ENCODE data around the gene USH2A. TPM values are rescaled to one million over a fixed set of nuclear protein-coding genes. Genes with fewer than 3 reads are reported as not detected.
A peak's percentile ranks its signal among the peaks of the same experiment; 100 is the strongest.

USH2A gene
- total RNA-seq, 1 donor from 2014 or later = 0.04 TPM

GRCh38 chr1:215957663-215958062, 465.6 kb downstream of the USH2A start:
- Histone ChIP-seq H3K36me3 (no peaks in the 10 kb centered on the region), H3K4me3 (no peak overlapping the region), H3F3A (ENCODE audit: low read depth) (no peaks in the 10 kb centered on the region), H3K4me1 (peaks cover 10% of the 10 kb centered on the region), H3K27ac (no peak overlapping the region), H3K4me2 (no peak overlapping the region), H3K9ac (no peak overlapping the region), H3K79me2 (ENCODE audit: low read depth) (no peaks in the 10 kb centered on the region), H3K9me3 (ENCODE audit: low read depth) (no peaks in the 10 kb centered on the region), H4K20me1 (ENCODE audit: low read depth) (no peaks in the 10 kb centered on the region), H3K27me3 (no peaks in the 10 kb centered on the region), H2AFZ (replicated peaks) (peak overlapping the region; percentile 51)
- H3K4me1 Mint-ChIP-seq = peaks cover 22% of the 10 kb centered on the region
- no peak overlapping the region for H3K4me3 Mint-ChIP-seq
- peak; percentile 34 for DNase-seq (ENCODE audit: low spot score)
- no peaks in the 10 kb centered on the region for H3K9me3 Mint-ChIP-seq
- H3K27me3 Mint-ChIP-seq (ENCODE audit: insufficient read depth, low read depth) = no peaks in the 10 kb centered on the region
- H3K27ac Mint-ChIP-seq = no peak overlapping the region
- H3K36me3 Mint-ChIP-seq = no peaks in the 10 kb centered on the region
- TF ChIP-seq CTCF (IDR thresholded peaks at IDR 0.05) (no peak), EZH2phosphoT487 (IDR thresholded peaks at IDR 0.05) (no peak), EZH2 (IDR thresholded peaks at IDR 0.05) (no peak)

- H3F3A ChIP-seq (ENCODE audit: low read depth) = no peaks in the 10 kb centered on the region
- H2AFZ ChIP-seq (replicated peaks) = no peak overlapping the region
- no peak overlapping the region for H3K4me3 ChIP-seq
- peaks cover 13% of the 10 kb centered on the region for H3K4me1 Mint-ChIP-seq
- peaks cover 3% of the 10 kb centered on the region for H3K27me3 Mint-ChIP-seq (ENCODE audit: insufficient read depth, low read depth)
- no peaks in the 10 kb centered on the region for H3K36me3 ChIP-seq
- H3K9ac ChIP-seq = no peak overlapping the region
- no peak overlapping the region for H3K27ac Mint-ChIP-seq
- H3K9me3 ChIP-seq (ENCODE audit: low read depth) = no peaks in the 10 kb centered on the region
- no peaks in the 10 kb centered on the region for H3K4me1 ChIP-seq
- H3K4me3 Mint-ChIP-seq = no peak overlapping the region
- H3K4me2 ChIP-seq = no peak overlapping the region
- no peaks in the 10 kb centered on the region for H4K20me1 ChIP-seq (ENCODE audit: low read depth)
- no peak for DNase-seq (ENCODE audit: low spot score)
- H3K9me3 Mint-ChIP-seq = no peaks in the 10 kb centered on the region
- no peak for TF ChIP-seq CTCF (IDR thresholded peaks at IDR 0.05)
- no peaks in the 10 kb centered on the region for H3K36me3 Mint-ChIP-seq
- H3K27me3 ChIP-seq = no peaks in the 10 kb centered on the region
- H3K79me2 ChIP-seq (ENCODE audit: low read depth) = no peaks in the 10 kb centered on the region
- no peak overlapping the region for H3K27ac ChIP-seq
Measured at GRCh38 chr1:215932558-215932957, 490.7 kb downstream of the USH2A start.

- no peak overlapping the region for H2AFZ ChIP-seq (replicated peaks)
- no peak overlapping the region for H3K4me2 ChIP-seq
- H3K4me1 ChIP-seq = no peaks in the 10 kb centered on the region
- no peak overlapping the region for H3K27ac Mint-ChIP-seq
- no peaks in the 10 kb centered on the region for H3K79me2 ChIP-seq (ENCODE audit: low read depth)
- peaks cover 17% of the 10 kb centered on the region for H3K4me1 Mint-ChIP-seq
- no peak overlapping the region for H3K27ac ChIP-seq
- no peaks in the 10 kb centered on the region for H4K20me1 ChIP-seq (ENCODE audit: low read depth)
- no peaks in the 10 kb centered on the region for H3F3A ChIP-seq (ENCODE audit: low read depth)
- no peaks in the 10 kb centered on the region for H3K9me3 Mint-ChIP-seq
- H3K9ac ChIP-seq = no peak overlapping the region
- H3K4me3 ChIP-seq = no peak overlapping the region
- TF ChIP-seq CTCF (IDR thresholded peaks at IDR 0.05) (no peak), EZH2phosphoT487 (IDR thresholded peaks at IDR 0.05) (no peak), EZH2 (IDR thresholded peaks at IDR 0.05) (no peak)
- DNase-seq (ENCODE audit: low spot score) = no peak
- no peaks in the 10 kb centered on the region for H3K9me3 ChIP-seq (ENCODE audit: low read depth)
- H3K4me3 Mint-ChIP-seq = no peak overlapping the region
- H3K27me3 Mint-ChIP-seq (ENCODE audit: insufficient read depth, low read depth) = peaks cover 3% of the 10 kb centered on the region
- no peaks in the 10 kb centered on the region for H3K36me3 Mint-ChIP-seq
- H3K27me3 ChIP-seq = no peaks in the 10 kb centered on the region
- no peaks in the 10 kb centered on the region for H3K36me3 ChIP-seq
Measured at GRCh38 chr1:215926670-215927069, 496.6 kb downstream of the USH2A start.
